Jurkat, Clone E6-1 (cell line): Measurements from ENCODE around the gene B3GAT3.

Source experiments
- DNase-seq: peaks from one replicate; pipeline ENCODE4 v3.0.0-alpha.2; 2011; ENCODE audit warnings: low read depth, low spot score
- H3K4me3 ChIP-seq: 2 replicates; pipeline ENCODE4 v1.5.1; 2011; ENCODE audit warnings: mild to moderate bottlenecking, low read length, control low read depth, moderate library complexity

Gene B3GAT3

GRCh38 chr11:62607714-62608113 lies 14.1 kb downstream of the B3GAT3 start:
- H3K4me3 ChIP-seq = no peak overlapping the region
- DNase-seq = no peak

- no peak for DNase-seq
- no peak overlapping the region for H3K4me3 ChIP-seq
Observed at GRCh38 chr11:62605902-62606301, 15.9 kb downstream of the B3GAT3 start.

- DNase-seq = no peak
- H3K4me3 ChIP-seq = no peak overlapping the region
Observed at GRCh38 chr11:62605467-62605866, 16.3 kb downstream of the B3GAT3 start.

- no peak overlapping the region for H3K4me3 ChIP-seq
- no peak for DNase-seq
Observed at GRCh38 chr11:62604460-62605120, 17.2 kb downstream of the B3GAT3 start.

GRCh38 chr11:62603776-62604299 lies 17.9 kb downstream of the B3GAT3 start:
- H3K4me3 ChIP-seq = no peak overlapping the region
- DNase-seq = no peak

DNA sequence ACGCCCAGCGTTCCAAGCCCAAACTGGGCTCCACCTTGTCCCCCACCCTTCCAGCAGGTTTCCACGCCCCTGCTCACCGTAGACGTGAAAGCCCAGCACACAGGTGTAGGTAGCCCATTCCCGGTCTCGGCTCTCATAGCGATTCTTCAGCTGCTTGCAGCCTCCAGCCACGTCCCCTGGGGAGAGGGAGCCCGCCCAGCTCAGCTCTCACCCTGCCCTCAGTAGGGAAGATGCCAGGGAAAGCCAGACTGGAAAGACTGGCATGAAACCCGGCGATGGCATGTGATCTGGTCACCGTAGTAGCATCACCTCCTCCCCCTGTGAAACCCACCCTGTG lies 18.7 kb downstream of the B3GAT3 start:
- DNase-seq = no peak
- H3K4me3 ChIP-seq = no peak overlapping the region

- no peak for DNase-seq
- peak overlapping the region; percentile 38 for H3K4me3 ChIP-seq
Observed at GRCh38 chr11:62602141-62603071, 19.4 kb downstream of the B3GAT3 start.

GRCh38 chr11:62601372-62602140 lies 20.2 kb downstream of the B3GAT3 start, which contains the start of gene MTA2:
Gene MTA2, minus strand, starts transcription at chr11:62601865. Its CDS starts 415 bp downstream, at chr11:62601450.
- DNase-seq = peak; percentile 97
- peak within 1 kb of the TSS; percentile 89 for H3K4me3 ChIP-seq

GRCh38 chr11:62601122-62601371 lies 20.7 kb downstream of the B3GAT3 start:
- peak overlapping the region; percentile 89 for H3K4me3 ChIP-seq
- no peak for DNase-seq

GRCh38 chr11:62600367-62601121 lies 21.2 kb downstream of the B3GAT3 start:
- no peak for DNase-seq

DNA sequence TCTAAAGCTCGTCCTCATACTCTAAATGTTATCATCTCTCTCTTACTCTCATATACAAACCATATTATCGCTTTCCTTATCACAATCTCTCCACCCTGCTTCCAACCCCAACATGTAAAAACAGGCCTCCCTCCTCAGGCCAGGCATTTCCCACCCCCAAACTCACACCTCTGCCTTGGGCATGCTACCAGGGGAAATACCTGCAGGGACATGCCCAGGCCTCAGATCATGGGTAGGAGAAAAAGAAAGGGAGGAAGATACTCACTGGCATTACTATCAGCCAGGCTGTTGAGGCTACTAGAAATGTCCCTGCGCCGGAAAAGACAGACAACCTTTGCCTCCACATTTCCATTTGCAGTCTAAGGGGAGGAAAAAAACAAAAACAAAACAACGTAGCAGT lies 21.9 kb downstream of the B3GAT3 start:
- no peak for DNase-seq
- peak overlapping the region; percentile 89 for H3K4me3 ChIP-seq

More at GRCh38 chr11:62600367-62601121, 21.2 kb downstream of the B3GAT3 start:
- peak overlapping the region; percentile 89 for H3K4me3 ChIP-seq

GRCh38 chr11:62599069-62599696 lies 22.6 kb downstream of the B3GAT3 start:
- DNase-seq = peak; percentile 100
- H3K4me3 ChIP-seq = peak overlapping the region; percentile 89

- H3K4me3 ChIP-seq = no peak overlapping the region
- no peak for DNase-seq
Observed at GRCh38 chr11:62595124-62595523, 26.7 kb downstream of the B3GAT3 start.

GRCh38 chr11:62593434-62594044 lies 28.2 kb downstream of the B3GAT3 start:
- H3K4me3 ChIP-seq = no peak overlapping the region
- DNase-seq = peak; percentile 71

DNA sequence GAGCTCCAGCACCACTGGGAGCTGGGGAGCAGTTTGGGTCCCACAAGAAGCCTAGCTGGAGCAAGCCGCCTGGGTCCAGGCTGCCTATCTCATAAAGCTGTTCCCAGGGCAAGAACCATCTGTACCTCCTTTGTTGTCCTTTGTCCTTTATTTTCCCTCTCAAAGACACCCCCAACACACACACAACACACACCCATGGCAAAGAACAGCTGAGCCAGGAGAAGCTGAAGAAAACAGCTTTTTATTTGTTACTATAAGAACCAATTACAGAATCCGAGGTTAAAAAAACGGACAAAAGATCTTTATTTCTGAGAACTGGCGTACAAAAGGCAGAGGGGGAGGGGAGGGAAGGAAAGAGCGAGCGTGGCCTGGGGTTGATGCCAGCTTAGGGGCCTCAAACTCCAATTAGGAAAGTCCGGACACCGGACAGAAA lies 28.8 kb downstream of the B3GAT3 start:
- DNase-seq = no peak
- no peak overlapping the region for H3K4me3 ChIP-seq

GRCh38 chr11:62592146-62592815 lies 29.5 kb downstream of the B3GAT3 start:
- H3K4me3 ChIP-seq = peak overlapping the region; percentile 99
- no peak for DNase-seq

DNA sequence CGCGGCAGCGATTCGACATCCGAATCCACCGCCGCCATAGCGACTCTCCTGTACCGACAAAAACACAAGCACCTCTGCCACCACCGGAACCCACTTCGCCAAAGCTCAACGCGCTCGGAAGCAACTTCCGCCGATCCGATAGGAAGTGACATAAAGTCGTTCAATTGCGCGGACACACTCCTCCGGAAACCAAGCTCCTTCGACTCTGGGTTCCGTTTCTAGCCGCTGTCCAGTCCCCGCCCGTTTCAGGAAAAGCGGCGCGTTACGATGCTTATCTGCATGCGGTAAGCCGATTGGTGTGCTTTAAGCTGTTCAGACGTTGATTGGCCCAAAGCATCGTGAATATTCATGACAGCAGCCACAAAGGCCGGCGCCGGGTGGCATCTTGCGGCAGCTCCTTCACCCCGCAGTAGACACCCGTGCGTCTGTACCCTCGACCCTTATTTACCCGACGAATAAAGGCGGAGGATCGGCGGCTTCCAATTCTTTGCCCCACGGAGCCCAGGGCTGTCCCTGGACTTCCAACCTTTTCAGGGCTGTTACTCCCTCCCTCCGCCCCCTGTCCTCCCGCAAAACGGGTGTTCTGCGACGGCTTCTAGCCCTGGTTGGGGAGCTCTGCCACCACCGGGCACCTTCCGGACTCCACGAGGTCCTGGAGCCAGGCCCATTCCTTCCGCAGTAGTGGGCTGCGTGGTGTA lies 30.2 kb downstream of the B3GAT3 start, which contains the start of gene TUT1:
Gene TUT1, minus strand, starts transcription at position 76 of the 698 bp plus-strand sequence. Its CDS starts 38 bp downstream, at position 38.
- peak within 1 kb of the TSS; percentile 99 for H3K4me3 ChIP-seq
- DNase-seq = peak; percentile 100
